ENCODE measurements around the gene DGKI.
"Not testable (repeated sequence)": the region's sequence is repeated elsewhere in the genome, so short reads cannot be mapped to it uniquely, and the experiment has no call there.

The DGKI gene

GRCh38 chr7:137834552-137834951 lies 12.2 kb downstream of the DGKI start:
- no peak for DNase-seq

GRCh38 chr7:137832990-137833389 lies 13.8 kb downstream of the DGKI start:
- DNase-seq, result not testable (repeated sequence)

GRCh38 chr7:137832382-137832781 lies 14.4 kb downstream of the DGKI start:
- no peak for DNase-seq

GRCh38 chr7:137831555-137831954 lies 15.2 kb downstream of the DGKI start:
- not testable (repeated sequence) for DNase-seq

GRCh38 chr7:137829337-137829992 lies 17.3 kb downstream of the DGKI start:
- DNase-seq, result no peak

- DNase-seq, result no peak
Observed at GRCh38 chr7:137828456-137828855, 18.3 kb downstream of the DGKI start.

GRCh38 chr7:137825489-137825888 lies 21.3 kb downstream of the DGKI start:
- no peak for DNase-seq

GRCh38 chr7:137820677-137821420 lies 25.9 kb downstream of the DGKI start:
- DNase-seq, result no peak

- no peak for DNase-seq
Observed at GRCh38 chr7:137820156-137820555, 26.6 kb downstream of the DGKI start.

- DNase-seq, result no peak
Observed at GRCh38 chr7:137818036-137818435, 28.7 kb downstream of the DGKI start.

GRCh38 chr7:137816696-137817320 lies 30.0 kb downstream of the DGKI start:
- DNase-seq, result no peak

GRCh38 chr7:137813541-137813940 lies 33.2 kb downstream of the DGKI start:
- no peak for DNase-seq

- DNase-seq, result no peak
Observed at GRCh38 chr7:137810248-137810647, 36.5 kb downstream of the DGKI start.

GRCh38 chr7:137804836-137805235 lies 41.9 kb downstream of the DGKI start:
- DNase-seq, result peak; percentile 85

GRCh38 chr7:137801491-137801890 lies 45.3 kb downstream of the DGKI start:
- no peak for DNase-seq

GRCh38 chr7:137801003-137801402 lies 45.8 kb downstream of the DGKI start:
- no peak for DNase-seq

GRCh38 chr7:137798073-137798763 lies 48.6 kb downstream of the DGKI start:
- no peak for DNase-seq

- no peak for DNase-seq
Observed at GRCh38 chr7:137795211-137795610, 51.6 kb downstream of the DGKI start.

GRCh38 chr7:137791930-137792329 lies 54.8 kb downstream of the DGKI start:
- DNase-seq, result no peak

- DNase-seq, result no peak
Observed at GRCh38 chr7:137790828-137791227, 55.9 kb downstream of the DGKI start.

- DNase-seq, result no peak
Observed at GRCh38 chr7:137789215-137789882, 57.4 kb downstream of the DGKI start.

GRCh38 chr7:137787301-137787976 lies 59.3 kb downstream of the DGKI start:
- DNase-seq, result no peak

Data from NCI-H187 treated with DMSO at 0.1 percent for 48 hours (cell line).